ENCODE results near the gene NFKB1.

GRCh38 chr4:102557636-102558035 lies 56.5 kb downstream of the NFKB1 start:
- TF ChIP-seq, protein P1, sequence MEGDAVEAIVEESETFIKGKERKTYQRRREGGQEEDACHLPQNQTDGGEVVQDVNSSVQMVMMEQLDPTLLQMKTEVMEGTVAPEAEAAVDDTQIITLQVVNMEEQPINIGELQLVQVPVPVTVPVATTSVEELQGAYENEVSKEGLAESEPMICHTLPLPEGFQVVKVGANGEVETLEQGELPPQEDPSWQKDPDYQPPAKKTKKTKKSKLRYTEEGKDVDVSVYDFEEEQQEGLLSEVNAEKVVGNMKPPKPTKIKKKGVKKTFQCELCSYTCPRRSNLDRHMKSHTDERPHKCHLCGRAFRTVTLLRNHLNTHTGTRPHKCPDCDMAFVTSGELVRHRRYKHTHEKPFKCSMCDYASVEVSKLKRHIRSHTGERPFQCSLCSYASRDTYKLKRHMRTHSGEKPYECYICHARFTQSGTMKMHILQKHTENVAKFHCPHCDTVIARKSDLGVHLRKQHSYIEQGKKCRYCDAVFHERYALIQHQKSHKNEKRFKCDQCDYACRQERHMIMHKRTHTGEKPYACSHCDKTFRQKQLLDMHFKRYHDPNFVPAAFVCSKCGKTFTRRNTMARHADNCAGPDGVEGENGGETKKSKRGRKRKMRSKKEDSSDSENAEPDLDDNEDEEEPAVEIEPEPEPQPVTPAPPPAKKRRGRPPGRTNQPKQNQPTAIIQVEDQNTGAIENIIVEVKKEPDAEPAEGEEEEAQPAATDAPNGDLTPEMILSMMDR (IDR thresholded peaks at IDR 0.05 in 4 of 5, conservative IDR thresholded peaks at IDR 0.05 in 1 of 5): no peak
- no peak for TF ChIP-seq POLR2A (IDR thresholded peaks at IDR 0.05)
